ENCODE results near the gene SLC16A3.

SLC16A3 gene

DNA sequence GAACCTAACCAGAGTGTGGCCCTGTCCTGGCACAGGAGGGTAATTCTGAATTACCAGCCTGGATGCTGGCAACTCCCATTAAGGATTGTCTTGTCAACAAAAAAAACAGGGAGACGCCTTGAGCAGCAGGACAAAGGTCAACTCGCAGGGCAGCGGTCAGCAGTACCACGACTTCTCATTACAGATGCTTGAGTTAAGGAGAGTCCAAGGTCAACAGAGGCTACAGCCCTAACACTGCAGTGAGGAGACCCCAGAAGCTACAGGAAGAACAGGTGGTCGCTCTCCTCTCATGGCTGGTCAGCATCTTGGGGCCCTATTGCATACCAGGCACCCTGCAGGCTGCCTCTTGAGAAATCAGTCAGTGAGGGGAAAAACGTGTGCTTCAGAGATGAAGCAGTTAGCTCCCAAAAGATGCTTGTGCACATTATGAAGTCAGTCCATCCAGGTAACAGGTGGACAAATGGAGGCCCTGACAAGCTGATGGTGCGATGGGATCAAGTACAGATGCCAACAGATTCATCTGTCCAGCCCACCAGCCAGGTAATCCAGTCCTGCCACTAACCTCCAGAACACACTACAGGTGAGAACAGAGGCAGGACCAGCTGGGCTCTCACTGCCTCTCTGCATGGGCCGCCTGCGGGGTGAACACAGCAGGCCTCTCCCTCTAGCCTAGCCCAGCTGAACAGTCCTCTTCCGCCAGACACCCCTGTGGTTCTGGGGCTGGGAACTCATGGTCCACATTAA is 40.5 kb downstream of the SLC16A3 start:
- DNase-seq (ENCODE audit: low read depth) = no peak

GRCh38 chr17:82269882-82270500 is 41.1 kb downstream of the SLC16A3 start:
- DNase-seq (ENCODE audit: low read depth) = no peak

- no peak for DNase-seq (ENCODE audit: low read depth)
These were observed 41.8 kb downstream of the SLC16A3 start for GRCh38 chr17:82270651-82271050.

- DNase-seq (ENCODE audit: low read depth) = no peak
These were observed 42.6 kb downstream of the SLC16A3 start for GRCh38 chr17:82271401-82271800.

DNA sequence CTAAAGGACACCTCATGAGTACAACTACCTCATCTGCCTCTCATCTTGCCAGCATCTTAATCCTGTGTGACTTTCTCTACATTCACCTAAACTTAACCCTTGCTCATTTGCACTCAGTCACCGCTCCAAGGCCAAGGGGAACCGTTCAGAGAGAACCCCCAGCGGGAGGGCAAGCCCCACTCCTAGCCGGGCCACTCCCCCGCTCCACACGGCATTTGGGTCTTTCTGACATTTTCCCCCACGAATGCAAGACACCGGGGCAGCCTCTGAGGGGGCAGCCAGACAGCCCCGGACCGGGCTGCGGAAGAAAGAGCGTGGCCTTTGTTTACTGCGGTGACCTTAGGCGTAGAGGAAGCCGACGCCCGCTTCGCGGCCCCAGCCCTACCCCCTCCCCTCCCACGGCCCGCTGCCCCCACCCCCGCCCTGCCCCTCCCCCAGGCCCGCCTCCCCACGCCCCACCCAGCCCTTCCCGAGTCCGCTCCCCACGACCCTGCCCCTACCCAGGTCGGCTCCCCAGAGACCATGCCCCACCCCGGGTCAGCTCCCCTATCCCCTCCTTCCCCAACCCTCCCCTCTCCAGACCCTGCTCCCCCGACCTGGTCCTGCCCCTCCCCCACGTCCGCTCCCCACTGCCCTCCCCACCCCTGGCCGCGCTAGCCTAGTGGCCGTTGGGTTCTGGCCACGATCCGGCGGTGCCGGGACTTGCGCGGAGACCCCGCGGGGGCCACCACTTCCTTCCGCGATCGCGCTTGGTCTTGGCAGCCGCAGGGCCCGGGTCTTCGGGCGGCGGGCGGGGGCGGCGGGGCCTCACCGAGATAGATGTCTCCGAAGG is 43.9 kb downstream of the SLC16A3 start:
- no peak for DNase-seq (ENCODE audit: low read depth)

DNA sequence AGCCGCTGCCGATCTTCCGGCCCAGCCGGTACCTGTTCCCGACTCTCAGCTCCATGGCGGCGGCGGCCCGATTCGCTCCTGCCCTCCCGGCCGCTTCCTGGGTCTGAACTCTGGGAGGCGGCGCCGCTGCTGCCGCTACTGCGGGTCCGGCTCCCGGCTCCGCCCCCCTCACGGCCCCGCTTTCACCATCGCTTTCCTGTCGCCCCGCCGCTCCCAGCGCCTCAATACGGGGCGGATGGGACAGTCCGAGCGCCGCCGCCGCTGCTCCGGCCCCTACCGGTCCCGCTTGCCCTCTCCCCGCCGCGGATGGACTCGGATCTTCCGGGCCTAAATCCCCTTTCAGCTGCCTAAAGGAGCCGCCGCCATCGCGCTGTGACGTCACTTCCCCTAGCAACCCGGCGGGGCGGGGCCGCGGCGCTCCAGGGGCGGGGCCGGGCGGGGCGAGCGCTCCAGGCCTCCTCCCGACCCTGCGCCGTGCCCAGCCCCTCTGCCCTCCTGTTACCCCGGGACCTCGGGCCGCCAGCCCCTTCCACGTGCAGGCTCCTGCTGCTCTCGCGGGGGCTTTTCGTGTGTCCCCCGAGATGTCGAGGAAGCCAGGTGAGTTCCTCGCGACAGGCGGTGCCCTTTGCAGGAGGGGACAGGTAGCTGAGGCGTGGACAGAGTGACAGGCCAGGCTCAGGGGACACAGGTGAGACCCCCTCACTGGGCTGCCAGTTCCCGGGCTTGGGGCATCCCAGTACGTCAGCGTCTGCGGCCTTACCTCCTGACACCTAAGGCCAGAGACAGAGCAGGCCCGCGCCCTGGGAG is 44.7 kb downstream of the SLC16A3 start, which contains the start of gene CSNK1D:
CSNK1D (minus strand) TSS at position 374 of the 807 bp plus-strand sequence; CDS start at position 55, 319 bp downstream.
- DNase-seq (ENCODE audit: low read depth) = no peak

DNA sequence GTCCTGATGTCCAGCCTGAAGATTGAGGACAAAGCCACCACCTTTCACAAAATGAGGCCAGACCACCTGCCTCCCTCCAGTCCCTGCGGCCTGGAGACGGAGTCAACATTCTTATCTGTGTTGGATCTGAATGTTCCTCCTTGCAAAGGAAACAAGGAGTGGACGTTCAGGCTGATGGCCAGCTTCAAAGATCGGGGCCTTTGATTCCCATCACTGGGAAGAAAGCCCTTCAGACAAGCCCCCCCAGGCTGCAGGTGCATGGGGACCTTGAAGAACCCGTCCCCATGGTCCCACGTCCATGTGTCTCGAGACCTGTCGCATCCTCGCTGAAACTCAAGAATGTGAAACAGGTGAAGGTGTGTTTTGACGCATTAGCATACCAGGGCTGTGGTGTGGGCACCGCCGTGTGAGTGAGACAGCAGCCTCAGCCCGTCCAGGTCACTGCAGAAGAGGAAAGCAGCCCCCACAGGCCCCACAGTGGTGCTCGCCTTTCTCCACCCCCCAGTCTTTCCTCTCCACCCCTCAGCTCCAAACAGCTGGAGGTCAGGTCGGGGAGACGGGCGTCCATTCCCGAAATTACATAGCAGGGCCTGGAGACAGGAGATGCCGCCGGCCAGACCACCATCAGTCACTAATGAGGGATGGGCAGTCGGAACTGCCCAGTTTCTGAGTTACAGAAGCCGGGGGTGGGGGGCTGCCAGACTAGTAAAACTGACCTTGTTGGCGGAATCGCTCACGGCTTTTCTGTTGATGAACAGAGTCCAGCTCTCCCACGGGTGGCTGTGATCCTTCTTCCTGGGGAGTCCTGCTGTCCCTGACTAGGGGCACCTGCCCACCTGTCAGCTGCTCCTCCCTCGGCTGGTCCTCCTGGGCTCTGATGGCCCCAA is 45.5 kb downstream of the SLC16A3 start:
- no peak for DNase-seq (ENCODE audit: low read depth)

- DNase-seq (ENCODE audit: low read depth) = no peak
These were observed 46.5 kb downstream of the SLC16A3 start for GRCh38 chr17:82275326-82275725.

- no peak for DNase-seq (ENCODE audit: low read depth)
These were observed 48.1 kb downstream of the SLC16A3 start for GRCh38 chr17:82276938-82277337.

- DNase-seq (ENCODE audit: low read depth) = no peak
These were observed 49.0 kb downstream of the SLC16A3 start for GRCh38 chr17:82277851-82278250.

GRCh38 chr17:82278308-82278707 is 49.5 kb downstream of the SLC16A3 start:
- no peak for DNase-seq (ENCODE audit: low read depth)

DNA sequence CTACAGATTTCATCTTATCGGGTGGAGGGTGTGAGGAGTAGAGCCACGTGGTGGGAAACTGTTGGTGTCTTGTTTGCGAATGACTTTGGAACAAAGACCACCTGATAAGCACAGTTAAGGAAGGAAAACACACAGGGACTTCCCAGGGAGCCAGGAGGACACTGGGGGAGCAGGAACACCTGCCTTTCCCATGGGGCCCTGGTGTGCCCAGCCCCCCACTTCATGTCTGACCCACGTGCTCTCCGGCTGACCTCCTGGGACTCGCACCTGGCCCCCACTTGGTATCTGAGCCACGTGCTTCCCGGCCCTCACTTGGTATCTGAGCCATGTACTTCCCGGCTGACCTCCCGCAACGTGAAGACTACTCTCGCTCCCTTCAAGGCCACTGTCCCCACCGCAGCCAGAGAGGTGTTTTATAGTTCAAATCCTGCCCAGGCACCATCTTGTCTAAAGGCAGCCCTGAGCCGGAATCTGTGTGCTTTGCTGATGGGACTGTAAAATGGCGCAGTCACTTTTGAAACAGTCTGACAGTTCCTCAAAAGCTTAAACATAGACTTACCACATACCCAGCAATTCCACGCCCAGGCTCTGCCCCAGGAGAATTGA is 50.0 kb downstream of the SLC16A3 start:
- no peak for DNase-seq (ENCODE audit: low read depth)

DNA sequence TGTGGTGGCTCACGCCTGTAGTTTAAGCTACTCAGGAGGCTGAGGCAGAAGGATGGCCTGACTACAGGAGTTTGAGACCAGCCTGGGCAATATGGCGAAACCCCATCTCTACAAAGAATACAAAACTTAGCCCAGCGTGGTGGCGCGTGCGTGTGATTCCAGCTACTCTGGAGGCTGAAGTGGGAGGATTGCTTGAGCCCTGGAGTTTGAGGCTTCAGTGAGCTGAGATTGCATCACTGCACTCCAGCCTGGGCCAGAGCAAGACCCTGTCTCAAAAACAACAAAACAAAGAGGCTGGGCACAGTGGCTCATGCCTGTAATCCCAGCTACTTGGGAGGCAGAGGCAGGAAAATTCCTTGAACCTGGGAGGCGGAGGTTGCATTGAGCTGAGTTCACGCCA is 51.7 kb downstream of the SLC16A3 start:
- DNase-seq (ENCODE audit: low read depth) = no peak

GRCh38 chr17:82281076-82281475 is 52.2 kb downstream of the SLC16A3 start:
- DNase-seq (ENCODE audit: low read depth) = no peak

DNA sequence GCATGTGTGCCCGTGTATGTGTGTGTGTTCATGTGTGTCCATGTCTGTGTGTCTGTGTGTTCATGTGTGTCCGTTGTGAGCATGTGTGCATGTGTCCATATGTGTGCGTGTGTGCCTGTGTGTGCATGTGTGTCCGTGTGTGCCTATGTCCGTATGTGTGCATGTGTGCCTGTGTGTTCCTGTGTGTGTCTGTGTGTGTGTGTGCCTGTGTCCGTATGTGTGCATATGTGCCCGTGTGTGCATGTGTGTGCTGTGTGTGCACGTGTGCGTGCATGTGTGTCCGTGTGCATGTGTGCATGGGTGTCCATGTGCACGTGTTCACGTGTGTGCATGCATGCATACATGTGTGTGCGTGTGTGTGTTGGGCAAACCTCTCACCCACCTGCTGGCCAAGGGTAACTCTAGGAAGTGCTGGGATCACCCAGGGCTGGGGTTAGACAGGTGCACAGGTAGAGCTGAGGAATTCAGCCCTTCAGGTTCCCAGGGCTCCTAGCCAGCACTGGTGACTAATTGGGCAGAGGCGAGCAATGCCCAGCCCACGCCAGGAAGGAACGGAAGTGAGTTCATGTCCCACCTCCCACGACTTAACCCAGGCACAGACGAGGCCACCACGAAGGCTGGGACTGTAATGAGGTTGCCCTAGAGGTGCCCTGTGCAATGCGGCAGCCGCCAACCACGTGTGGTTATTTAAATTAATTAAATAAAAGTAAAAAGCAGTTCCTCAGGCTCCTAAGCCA is 52.8 kb downstream of the SLC16A3 start:
- no peak for DNase-seq (ENCODE audit: low read depth)

DNA sequence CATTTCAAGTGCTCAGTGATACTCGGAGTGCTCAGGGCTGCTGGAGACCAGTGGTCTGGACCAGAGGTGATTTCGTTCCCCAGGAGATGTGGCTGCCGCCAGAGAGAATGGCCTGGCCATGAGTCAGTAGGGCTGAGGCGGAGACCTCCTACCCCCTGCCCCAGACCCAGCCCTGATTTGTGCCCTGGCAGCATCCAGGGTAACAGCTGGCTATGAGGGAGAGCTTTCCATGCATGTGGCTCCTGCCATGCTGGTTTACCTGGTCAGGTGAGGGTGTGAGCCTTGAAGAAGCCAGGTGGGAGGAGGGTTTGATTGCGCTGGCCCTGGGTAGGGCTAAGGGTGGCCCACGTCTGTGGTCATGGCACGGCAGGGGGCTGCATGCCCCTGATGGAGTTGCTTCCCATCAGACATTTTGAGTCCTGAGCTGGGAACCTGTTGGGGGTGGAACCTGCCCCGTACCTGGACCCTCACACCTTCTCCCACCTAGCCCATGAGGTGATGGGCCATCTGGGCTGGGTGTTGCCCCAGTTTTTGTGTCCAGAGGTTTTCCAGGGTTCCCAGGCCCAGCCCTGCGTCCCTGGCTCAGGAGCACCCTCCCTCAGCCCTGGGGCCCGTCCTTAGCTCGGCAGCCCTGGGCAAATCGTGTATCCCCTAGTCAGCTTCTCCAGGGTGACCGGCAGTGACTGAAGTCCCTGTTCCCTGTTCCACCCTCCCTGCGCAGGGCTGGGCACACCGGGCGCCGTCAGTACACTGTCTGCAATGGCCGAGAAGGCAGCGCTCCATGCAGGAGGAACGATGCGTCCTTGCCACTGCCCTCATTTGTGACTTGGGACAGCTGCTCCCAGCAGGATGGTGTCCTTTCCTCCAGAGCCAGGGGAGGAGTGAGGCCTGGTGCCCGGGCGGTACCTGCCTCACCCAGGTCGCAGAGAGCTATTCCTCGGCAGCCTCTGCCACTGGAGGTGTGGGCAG is 53.7 kb downstream of the SLC16A3 start:
- no peak for DNase-seq (ENCODE audit: low read depth)

GRCh38 chr17:82283208-82283749 is 54.4 kb downstream of the SLC16A3 start:
- peak; percentile 67 for DNase-seq (ENCODE audit: low read depth)

GRCh38 chr17:82285141-82285540 is 56.3 kb downstream of the SLC16A3 start:
- no peak for DNase-seq (ENCODE audit: low read depth)

Measured in HS-5 (cell line).